Inflammatory macrophage (primary cell): ENCODE measurements around the gene WNT16.
"Not testable (repeated sequence)": the region's sequence is repeated elsewhere in the genome, so short reads cannot be mapped to it uniquely, and the experiment has no call there.

Source experiments
- DNase-seq, 2 donors: peaks; one replicate each; pipeline ENCODE4 v3.0.0-alpha.2; 2020 to 2022

WNT16 gene

GRCh38 chr7:121306565-121306964 is 22.2 kb upstream of the WNT16 start:
- no peak for DNase-seq

DNA sequence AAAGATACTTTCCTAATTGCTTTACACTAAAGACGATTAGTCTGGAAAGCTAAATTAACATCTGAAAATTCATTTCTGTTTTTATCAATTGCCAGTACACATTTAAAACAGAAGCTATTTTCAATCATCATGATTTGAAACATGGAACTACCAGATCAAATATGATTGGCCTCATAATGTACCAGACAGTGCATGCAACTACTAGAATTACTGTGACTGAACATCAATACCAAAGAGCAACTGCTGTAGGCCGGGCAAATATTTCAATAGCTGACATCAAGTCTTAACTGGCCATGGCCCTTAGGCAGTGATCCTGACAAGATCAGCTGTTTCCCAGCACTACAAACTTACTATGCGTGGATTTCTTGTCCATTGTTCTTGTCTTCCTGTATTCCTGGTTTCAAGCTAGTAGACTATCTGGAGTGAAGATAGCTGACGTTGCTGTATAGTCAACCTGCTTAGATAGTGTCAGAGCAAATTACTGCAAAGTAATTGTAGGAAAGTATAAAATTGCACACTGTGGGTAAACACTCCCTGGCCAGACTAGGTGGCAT is 21.7 kb upstream of the WNT16 start:
- DNase-seq = no peak

GRCh38 chr7:121313220-121313792 is 15.5 kb upstream of the WNT16 start:
- DNase-seq = no peak

GRCh38 chr7:121313793-121314676 is 14.8 kb upstream of the WNT16 start:
- no peak for DNase-seq

- DNase-seq = not testable (repeated sequence)
These were observed 13.6 kb upstream of the WNT16 start for GRCh38 chr7:121315170-121315569.

GRCh38 chr7:121322460-121322859 is 6.3 kb upstream of the WNT16 start:
- no peak for DNase-seq

DNA sequence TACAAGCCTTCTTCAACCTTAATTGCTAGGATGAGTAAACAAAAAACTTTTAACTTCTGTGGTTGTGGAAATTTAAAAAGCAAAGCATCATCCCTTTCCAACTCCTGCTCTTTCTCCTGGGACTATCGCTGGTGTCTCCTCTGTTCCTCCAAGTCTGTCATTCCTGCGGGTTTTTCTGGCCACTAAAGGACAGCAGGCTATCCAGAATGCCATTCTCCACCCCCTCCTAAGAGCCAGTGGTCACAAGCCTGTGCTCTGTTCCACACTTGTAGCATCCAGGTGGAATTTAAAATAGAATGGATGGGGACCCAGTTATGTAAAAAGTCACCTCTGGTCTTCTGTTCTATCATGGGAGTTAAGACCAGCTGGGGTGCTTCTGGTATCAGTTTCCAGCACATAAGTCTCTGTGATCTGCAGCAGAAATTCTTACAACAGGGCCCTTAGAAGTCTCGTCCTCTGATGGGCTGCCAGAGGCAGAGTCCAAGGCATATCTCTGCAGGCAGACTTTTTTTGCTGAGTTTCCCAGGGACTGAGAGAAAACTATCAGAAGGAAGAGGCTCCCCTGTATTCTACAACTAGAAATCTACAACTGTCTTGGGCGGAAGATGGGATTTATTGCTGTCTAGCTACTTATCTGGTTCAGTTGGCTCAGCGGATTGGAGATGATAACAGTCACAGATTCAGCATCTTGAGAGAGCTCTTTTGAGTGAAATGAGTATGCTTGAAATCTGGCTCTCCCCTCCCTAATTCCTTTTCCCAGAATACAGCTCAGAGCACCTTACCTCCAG is 5.1 kb upstream of the WNT16 start:
- DNase-seq = no peak

GRCh38 chr7:121327671-121328070 is 1.1 kb upstream of the WNT16 start:
- DNase-seq = no peak

DNA sequence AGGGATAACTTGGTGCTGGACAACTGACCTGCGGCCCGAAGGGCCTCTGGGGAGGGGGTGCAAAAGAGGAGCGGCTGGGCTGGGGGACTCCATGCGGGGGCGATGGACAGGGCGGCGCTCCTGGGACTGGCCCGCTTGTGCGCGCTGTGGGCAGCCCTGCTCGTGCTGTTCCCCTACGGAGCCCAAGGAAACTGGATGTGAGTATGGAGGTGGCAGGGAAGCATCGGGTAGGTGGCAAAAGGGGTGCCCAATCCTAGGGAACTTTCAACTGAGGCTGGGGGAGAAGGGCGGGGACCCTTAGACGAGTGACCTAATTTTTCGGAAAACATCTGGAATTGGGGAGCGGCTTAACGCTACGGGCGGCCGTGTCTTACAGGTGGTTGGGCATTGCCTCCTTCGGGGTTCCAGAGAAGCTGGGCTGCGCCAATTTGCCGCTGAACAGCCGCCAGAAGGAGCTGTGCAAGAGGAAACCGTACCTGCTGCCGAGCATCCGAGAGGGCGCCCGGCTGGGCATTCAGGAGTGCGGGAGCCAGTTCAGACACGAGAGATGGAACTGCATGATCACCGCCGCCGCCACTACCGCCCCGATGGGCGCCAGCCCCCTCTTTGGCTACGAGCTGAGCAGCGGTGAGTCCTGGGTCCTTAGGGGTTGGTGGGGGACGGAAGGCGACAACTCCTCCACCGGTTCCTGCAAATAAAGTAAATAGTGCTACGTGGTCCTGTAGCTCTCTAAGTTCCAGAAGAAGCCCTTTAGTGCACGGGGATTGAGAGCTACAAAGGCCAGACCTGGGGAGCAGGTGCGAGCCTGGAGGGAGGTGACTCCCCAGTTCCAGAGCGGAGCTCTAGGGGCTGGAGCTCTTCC is 622 bp downstream of the WNT16 start:
- DNase-seq = no peak

DNA sequence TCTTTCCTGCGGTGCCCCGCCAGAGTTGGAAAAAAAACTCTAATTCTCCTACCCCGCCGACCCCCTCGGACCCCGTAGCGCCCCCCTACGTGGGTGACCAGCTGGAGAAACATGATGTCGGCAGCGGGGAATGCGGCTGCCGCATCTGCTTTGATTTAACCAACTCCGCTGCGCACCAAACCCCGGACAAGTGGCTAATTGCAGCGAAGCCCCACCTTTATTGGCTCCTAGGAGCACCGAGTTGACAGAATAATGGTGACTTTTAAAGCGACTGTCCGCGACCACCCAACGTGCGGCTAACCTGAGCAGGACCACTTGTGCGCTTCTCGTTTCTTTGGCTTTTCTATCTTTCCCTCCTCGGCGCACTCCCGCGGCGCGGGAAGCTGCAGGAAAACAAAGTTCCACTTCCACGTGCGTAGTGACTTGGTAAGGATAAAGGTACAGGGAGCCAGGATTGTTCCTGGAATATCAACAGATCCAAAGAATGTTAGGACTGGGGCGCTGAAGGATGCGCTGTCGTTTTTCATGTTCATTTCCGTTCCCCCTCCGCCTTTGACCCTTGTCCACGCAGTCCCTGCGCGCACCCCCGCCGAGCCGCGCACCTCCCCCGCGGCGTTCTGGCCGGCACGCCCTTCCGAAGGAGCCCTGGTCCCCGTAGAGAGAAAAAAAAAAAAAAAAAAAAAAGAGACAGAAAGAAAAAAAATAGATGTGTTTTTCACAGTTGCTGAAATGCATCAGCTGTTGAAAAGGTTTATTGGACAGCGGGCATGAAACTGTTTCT is 1.4 kb downstream of the WNT16 start:
- no peak for DNase-seq

- no peak for DNase-seq
These were observed 2.2 kb downstream of the WNT16 start for GRCh38 chr7:121331048-121331447.

DNA sequence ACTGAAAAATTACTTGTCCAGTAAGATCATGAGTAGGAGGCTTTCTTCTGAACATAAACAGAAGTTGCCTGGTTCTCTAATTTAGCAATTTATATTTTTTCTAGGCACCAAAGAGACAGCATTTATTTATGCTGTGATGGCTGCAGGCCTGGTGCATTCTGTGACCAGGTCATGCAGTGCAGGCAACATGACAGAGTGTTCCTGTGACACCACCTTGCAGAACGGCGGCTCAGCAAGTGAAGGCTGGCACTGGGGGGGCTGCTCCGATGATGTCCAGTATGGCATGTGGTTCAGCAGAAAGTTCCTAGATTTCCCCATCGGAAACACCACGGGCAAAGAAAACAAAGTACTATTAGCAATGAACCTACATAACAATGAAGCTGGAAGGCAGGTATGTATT is 2.8 kb downstream of the WNT16 start:
- no peak for DNase-seq

GRCh38 chr7:121334376-121334775 is 5.6 kb downstream of the WNT16 start:
- no peak for DNase-seq

DNA sequence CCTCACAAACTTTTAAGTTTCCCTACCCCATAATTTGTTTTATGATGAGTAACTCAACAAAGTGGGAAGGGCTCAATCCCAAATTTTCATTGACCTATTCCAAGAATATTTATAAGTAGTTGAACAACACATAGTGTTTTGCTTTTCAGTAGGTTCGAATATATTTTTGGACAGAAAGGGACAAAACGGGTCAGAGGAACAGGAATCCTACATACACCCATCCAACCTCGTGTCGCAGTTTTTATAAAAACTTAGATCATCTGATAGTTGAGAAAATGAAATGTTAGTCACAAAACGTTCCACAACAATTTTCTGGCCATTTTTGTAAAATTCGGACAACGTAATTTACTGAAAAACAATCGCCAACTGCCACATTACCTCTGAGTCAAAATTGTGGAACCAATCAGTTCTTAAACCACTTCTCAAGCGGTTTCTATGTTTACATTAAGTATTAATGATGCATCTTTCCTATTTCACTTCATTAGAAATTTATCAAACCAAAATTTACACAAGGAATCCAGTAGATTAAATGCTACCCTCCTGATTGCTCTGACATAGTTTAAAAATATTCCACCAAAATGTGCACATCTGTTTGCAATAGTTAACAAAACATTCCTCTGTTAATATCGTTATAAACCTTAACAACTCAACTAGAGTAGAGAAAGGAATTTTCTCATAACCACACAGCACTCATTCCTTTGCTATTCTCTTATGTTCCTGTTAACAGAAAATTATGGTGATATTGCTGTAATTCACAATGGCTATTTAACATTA is 6.3 kb downstream of the WNT16 start:
- no peak for DNase-seq

DNA sequence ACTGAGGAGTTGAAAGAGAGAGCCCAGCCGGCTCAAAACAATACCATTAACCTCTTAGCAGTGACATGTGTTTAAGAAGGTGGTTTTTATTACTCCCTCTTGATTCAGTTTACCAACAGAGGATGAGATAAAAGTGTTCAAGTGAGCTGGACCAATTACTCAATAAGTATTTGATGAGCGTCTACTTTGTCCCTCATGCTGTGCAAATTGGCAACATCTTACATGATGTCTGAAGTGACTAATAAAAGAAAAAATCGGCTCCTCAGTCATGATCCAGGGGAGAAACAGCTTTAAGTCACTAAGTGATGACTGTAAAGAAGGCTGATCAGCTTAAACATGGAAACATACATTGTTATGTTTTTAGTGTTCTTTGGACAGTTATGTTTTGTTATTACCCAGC is 7.8 kb downstream of the WNT16 start:
- no peak for DNase-seq

- no peak for DNase-seq
These were observed 8.6 kb downstream of the WNT16 start for GRCh38 chr7:121337398-121337797.

DNA sequence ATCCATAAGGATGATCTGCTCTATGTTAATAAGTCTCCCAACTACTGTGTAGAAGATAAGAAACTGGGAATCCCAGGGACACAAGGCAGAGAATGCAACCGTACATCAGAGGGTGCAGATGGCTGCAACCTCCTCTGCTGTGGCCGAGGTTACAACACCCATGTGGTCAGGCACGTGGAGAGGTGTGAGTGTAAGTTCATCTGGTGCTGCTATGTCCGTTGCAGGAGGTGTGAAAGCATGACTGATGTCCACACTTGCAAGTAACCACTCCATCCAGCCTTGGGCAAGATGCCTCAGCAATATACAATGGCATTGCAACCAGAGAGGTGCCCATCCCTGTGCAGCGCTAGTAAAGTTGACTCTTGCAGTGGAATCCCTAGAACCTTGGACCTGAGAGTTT is 10.3 kb downstream of the WNT16 start:
- no peak for DNase-seq

- no peak for DNase-seq
These were observed 13.1 kb downstream of the WNT16 start for GRCh38 chr7:121341933-121342332.

DNA sequence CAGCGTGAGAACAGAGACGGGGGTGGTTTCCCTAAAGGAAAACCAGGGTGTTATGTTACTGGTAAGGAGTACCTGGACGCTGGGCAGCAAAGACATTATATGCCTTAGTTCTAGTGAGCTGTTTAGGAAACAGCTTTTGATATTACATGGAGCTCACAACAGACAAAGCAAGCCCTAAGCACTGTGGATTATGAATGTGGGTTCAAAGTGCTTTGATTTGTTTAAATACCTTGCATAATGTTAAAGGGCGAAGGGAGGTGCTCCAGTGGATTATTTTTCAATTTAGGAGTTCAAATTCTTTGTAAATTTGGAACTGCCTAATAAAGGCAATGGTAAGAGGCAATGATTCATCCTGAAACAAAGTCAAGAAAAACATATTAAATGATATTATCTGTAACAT is 13.8 kb downstream of the WNT16 start:
- no peak for DNase-seq

GRCh38 chr7:121343302-121343701 is 14.5 kb downstream of the WNT16 start:
- no peak for DNase-seq

GRCh38 chr7:121344093-121344492 is 15.3 kb downstream of the WNT16 start:
- no peak for DNase-seq
